ENCODE data around the gene HLX.

The HLX gene

GRCh38 chr1:220928320-220928719 is 49.1 kb downstream of the HLX start:
- DNase-seq = no peak

- no peak for DNase-seq
Observed at GRCh38 chr1:220928725-220929300, 49.6 kb downstream of the HLX start.

- DNase-seq = no peak
Observed at GRCh38 chr1:220929304-220929703, 50.1 kb downstream of the HLX start.
